Neural cell (in vitro differentiated cells): ENCODE results near the gene IL1R2. TPM values are rescaled to one million over a fixed set of nuclear protein-coding genes. Genes with fewer than 3 reads are reported as not detected.

Source experiments
- H2AFZ ChIP-seq: fragments of 200-600, 300-800 bp; sonication (generic), shearing (Covaris generic); 2 replicates; pipeline ENCODE4 v1.6.0; 2014; ENCODE audit warnings: low read depth, mild to moderate bottlenecking, antibody characterized with exemption, low read length, moderate library complexity
- H3F3A ChIP-seq: fragments of 200-600 bp; shearing (Covaris generic); 2 replicates; pipeline ENCODE4 v1.6.1; 2016; ENCODE audit warnings: mild to moderate bottlenecking, moderate library complexity, mixed read lengths, antibody characterized with exemption, low read length; ENCODE audit not compliant: insufficient read depth, poor library complexity, severe bottlenecking
- H3K27ac ChIP-seq: fragments of 200-600, 300-800 bp; sonication (generic), shearing (Covaris generic); 2 replicates; pipeline ENCODE4 v1.5.1; 2014; ENCODE audit warnings: mild to moderate bottlenecking, low read length, moderate library complexity
- H3K27me3 ChIP-seq: fragments of 300-800, 200-600 bp; sonication (generic), shearing (Covaris generic); 2 replicates; pipeline ENCODE4 v1.6.0; 2014; ENCODE audit warnings: mild to moderate bottlenecking, low read depth, low read length, moderate library complexity; ENCODE audit not compliant: insufficient read depth
- H3K36me3 ChIP-seq: fragments of 300-800, 200-600 bp; sonication (generic), shearing (Covaris generic); 2 replicates; pipeline ENCODE4 v1.5.1; 2014; ENCODE audit warnings: mild to moderate bottlenecking, antibody characterized with exemption, low read length, moderate library complexity; ENCODE audit not compliant: insufficient read depth
- H3K4me2 ChIP-seq: fragments of 300-800, 200-600 bp; sonication (generic), shearing (Covaris generic); 2 replicates; pipeline ENCODE4 v1.6.0; 2014; ENCODE audit warnings: mild to moderate bottlenecking, low read length
- H3K4me3 ChIP-seq: fragments of 300-800, 200-600 bp; sonication (generic), shearing (Covaris generic); 2 replicates; pipeline ENCODE4 v1.5.1; 2014; ENCODE audit warnings: mild to moderate bottlenecking, low read length, moderate library complexity
- H3K79me2 ChIP-seq: fragments of 200-600 bp; shearing (Covaris generic); replicated peaks from 2 replicates; pipeline ENCODE4 v1.6.0; 2014; ENCODE audit warnings: mild to moderate bottlenecking, low read length, moderate library complexity; ENCODE audit not compliant: insufficient read depth
- H3K9ac ChIP-seq: fragments of 300-800, 200-600 bp; sonication (generic), shearing (Covaris generic); 2 replicates; pipeline ENCODE4 v1.6.1; 2016; ENCODE audit warnings: mild to moderate bottlenecking, low read length, mixed read lengths
- H3K9me2 ChIP-seq: fragments of 200-600 bp; shearing (Covaris generic); 2 replicates; pipeline ENCODE4 v1.6.1; 2016; ENCODE audit warnings: mild to moderate bottlenecking, low read length, mixed read lengths; ENCODE audit not compliant: insufficient read depth
- H3K9me3 ChIP-seq: fragments of 200-600, 300-800 bp; sonication (generic), shearing (Covaris generic); 2 replicates; pipeline ENCODE4 v1.6.1; 2016; ENCODE audit warnings: mild to moderate bottlenecking, mixed run types, low read length, moderate library complexity, mixed read lengths
- H4K20me1 ChIP-seq: fragments of 200-600 bp; shearing (Covaris generic); 2 replicates; pipeline ENCODE4 v1.6.1; 2016; ENCODE audit warnings: mild to moderate bottlenecking, mixed run types; ENCODE audit not compliant: insufficient read depth
- CTCF ChIP-seq: fragments of 450-650 bp; IDR thresholded peaks from 2 replicates; pipeline ENCODE4 v1.5.1; 2014; ENCODE audit warnings: antibody characterized with exemption, mild to moderate bottlenecking, moderate library complexity; ENCODE audit not compliant: poor library complexity, severe bottlenecking
- EP300 ChIP-seq: fragments of 450-650 bp; conservative IDR thresholded peaks from 2 replicates; pipeline ENCODE4 v1.6.1; 2014; ENCODE audit warnings: antibody characterized with exemption, mild to moderate bottlenecking, moderate library complexity; ENCODE audit not compliant: poor library complexity, severe bottlenecking
- EZH2 ChIP-seq: fragments of 200-600, 300-800 bp; shearing (Covaris generic), sonication (generic); IDR thresholded peaks from 2 replicates; pipeline ENCODE4 v1.6.1; 2014; ENCODE audit warnings: antibody characterized with exemption, low read length, borderline replicate concordance, mild to moderate bottlenecking; ENCODE audit not compliant: insufficient read depth, poor library complexity, severe bottlenecking
- MXI1 ChIP-seq: fragments of 450-650 bp; conservative IDR thresholded peaks from 2 replicates; pipeline ENCODE4 v1.6.1; 2014; ENCODE audit warnings: antibody characterized with exemption, mild to moderate bottlenecking; ENCODE audit not compliant: poor library complexity, severe bottlenecking
- POLR2AphosphoS5 ChIP-seq: IDR thresholded peaks from 2 replicates; pipeline ENCODE4 v1.6.1; 2012
- RAD21 ChIP-seq: fragments of 450-650 bp; conservative IDR thresholded peaks from 2 replicates; pipeline ENCODE4 v1.6.1; 2014; ENCODE audit warnings: antibody characterized with exemption, mild to moderate bottlenecking, moderate library complexity
- REST ChIP-seq: IDR thresholded peaks from 2 replicates; pipeline ENCODE4 v1.6.1; 2012; ENCODE audit warnings: borderline replicate concordance
- SMC3 ChIP-seq: fragments of 450-650 bp; conservative IDR thresholded peaks from 2 replicates; pipeline ENCODE4 v1.6.1; 2014; ENCODE audit warnings: antibody characterized with exemption, mild to moderate bottlenecking, moderate library complexity; ENCODE audit not compliant: poor library complexity
- TAF1 ChIP-seq: IDR thresholded peaks from 2 replicates; pipeline ENCODE4 v1.6.1; 2012; ENCODE audit warnings: low read depth
- polyA plus RNA-seq: library from polyadenylated mRNA; depleted of rRNA; stranded (reverse); fragments of >200 nt; gene quantifications from 2 replicates; pipeline ENCODE4 v1.2.3, GENCODE V29; 2014

IL1R2 gene
- polyA plus RNA-seq, 1 donor from 2014 or later = not detected

GRCh38 chr2:101995804-101996203, 4.0 kb downstream of the IL1R2 start:
- TF ChIP-seq REST (no peak), CTCF (no peak), MXI1 (no peak), POLR2AphosphoS5 (no peak), SMC3 (no peak)
- no peak overlapping the region for H2AFZ ChIP-seq
- no peaks in the 10 kb centered on the region for H3K79me2 ChIP-seq
- H3K9ac ChIP-seq = no peak overlapping the region
- H3K4me2 ChIP-seq = no peak overlapping the region
- H3K9me3 ChIP-seq = no peaks in the 10 kb centered on the region
- no peaks in the 10 kb centered on the region for H3F3A ChIP-seq
- no peaks in the 10 kb centered on the region for H3K36me3 ChIP-seq
- H3K9me2 ChIP-seq = no peaks in the 10 kb centered on the region
- H3K27me3 ChIP-seq = no peaks in the 10 kb centered on the region
- H3K27ac ChIP-seq = no peak overlapping the region
- no peak overlapping the region for H3K4me3 ChIP-seq
- H4K20me1 ChIP-seq = no peaks in the 10 kb centered on the region

GRCh38 chr2:101998556-101998895, 6.8 kb downstream of the IL1R2 start:
- no peak overlapping the region for H3K27ac ChIP-seq
- no peaks in the 10 kb centered on the region for H3K27me3 ChIP-seq

More at GRCh38 chr2:101998556-101998895, 6.8 kb downstream of the IL1R2 start:
- Histone ChIP-seq H3K79me2 (no peaks in the 10 kb centered on the region), H3K9me2 (no peaks in the 10 kb centered on the region), H3K4me3 (no peak overlapping the region), H3K9me3 (no peaks in the 10 kb centered on the region), H2AFZ (no peak overlapping the region), H3F3A (no peaks in the 10 kb centered on the region), H3K9ac (no peak overlapping the region), H3K4me2 (no peak overlapping the region), H3K36me3 (no peaks in the 10 kb centered on the region), H4K20me1 (no peaks in the 10 kb centered on the region)
- TF ChIP-seq EP300 = no peak
- no peak for TF ChIP-seq SMC3
- no peak for TF ChIP-seq POLR2AphosphoS5
- no peak for TF ChIP-seq EZH2
- TF ChIP-seq REST = no peak
- no peak for TF ChIP-seq MXI1
- TF ChIP-seq RAD21 = no peak
- no peak for TF ChIP-seq TAF1
- TF ChIP-seq CTCF = no peak
